HG03175 (cell line): ENCODE measurements around the gene NME3.

Source experiments
- ATAC-seq: cut with Tn5 transposase; IDR thresholded peaks from one replicate; pipeline ENCODE4 v1.9.1; 2021; ENCODE audit warnings: mild to moderate bottlenecking, moderate library complexity; ENCODE audit not compliant: unreplicated experiment

The NME3 gene

DNA sequence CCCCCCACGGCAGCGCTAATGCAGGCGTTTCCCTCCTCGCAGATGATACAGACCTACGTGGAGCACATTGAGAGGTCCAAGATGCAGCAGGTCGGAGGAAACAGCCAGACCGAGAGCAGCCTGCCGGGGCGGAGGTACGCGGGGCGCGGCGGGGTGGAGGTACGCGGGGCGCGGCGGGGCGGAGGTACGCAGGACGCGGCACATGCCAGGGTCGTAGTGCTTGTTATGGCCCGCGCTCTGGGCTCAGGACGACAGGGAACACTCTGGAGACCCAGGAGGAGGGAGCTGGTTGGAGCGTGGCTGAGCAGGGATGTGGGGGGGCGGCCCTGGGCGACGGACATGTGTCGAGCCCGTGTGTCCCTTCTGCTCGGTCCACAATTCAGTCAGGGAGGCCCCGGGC lies 41.9 kb downstream of the NME3 start:
- no peak for ATAC-seq

DNA sequence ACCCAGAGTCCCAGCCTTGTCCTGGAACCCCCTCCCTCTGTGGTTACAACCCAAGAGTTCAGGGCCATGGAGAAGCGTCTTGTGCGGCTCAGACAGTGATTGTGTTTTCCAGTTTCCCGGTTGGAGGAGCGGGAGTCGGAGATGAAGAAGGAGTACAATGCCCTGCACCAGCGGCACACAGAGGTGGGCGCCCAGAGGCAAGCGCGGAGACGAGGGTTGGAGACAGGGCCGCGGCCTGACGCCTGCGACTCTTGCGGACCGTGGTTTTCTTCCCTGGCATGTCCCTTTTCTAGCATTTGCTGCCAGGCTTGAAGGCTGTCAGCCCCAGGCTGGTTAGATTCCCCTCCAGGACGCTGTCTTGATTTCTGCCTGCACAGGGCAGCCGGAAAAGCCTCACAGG lies 42.3 kb downstream of the NME3 start:
- ATAC-seq: no peak

DNA sequence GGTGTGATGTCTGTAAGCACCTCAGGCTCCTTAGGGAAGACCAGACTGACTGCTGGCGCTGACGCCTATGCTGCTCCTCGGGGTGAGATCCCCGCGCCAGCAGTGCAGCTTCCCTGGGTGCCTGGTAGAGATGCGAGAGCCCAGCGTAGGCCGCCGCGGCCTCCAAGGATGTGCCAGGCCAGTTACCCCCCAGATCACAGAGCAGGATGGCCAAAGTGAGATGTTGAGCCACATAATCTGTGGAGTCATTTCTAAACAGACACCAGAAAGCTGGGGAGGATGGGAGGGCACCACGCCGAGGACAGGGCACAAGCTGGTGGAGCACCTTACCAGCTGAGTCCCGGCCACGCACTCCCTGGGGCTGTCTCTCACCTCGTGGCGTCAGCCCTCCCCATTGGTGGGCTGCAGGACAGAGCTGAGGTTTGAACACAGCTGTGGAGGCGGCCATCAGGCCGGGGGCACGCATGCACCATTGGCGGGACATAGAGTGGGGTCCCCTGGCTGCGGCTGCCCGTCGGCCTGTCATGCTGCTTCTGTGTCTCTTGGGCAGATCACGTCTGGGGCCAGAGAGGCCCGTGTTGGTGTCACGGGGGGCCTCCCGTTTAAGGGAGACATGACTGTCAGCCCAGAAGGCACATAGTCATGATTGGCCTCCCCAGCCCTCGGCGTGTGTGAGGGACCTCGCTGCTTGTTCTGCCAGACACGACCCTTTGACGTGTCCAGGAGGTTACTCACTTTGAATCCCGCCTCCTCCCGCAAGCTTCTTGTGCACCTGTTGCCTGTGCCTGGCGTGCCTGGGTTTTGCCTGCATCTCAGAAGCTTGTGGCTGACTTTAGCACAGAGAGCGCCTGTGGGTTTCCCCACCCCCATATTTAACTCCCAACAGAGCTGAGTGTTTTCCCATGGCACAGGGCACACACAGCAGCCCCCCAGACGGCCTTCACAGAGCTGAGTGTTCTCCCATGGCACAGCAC lies 43.4 kb downstream of the NME3 start:
- no peak for ATAC-seq

DNA sequence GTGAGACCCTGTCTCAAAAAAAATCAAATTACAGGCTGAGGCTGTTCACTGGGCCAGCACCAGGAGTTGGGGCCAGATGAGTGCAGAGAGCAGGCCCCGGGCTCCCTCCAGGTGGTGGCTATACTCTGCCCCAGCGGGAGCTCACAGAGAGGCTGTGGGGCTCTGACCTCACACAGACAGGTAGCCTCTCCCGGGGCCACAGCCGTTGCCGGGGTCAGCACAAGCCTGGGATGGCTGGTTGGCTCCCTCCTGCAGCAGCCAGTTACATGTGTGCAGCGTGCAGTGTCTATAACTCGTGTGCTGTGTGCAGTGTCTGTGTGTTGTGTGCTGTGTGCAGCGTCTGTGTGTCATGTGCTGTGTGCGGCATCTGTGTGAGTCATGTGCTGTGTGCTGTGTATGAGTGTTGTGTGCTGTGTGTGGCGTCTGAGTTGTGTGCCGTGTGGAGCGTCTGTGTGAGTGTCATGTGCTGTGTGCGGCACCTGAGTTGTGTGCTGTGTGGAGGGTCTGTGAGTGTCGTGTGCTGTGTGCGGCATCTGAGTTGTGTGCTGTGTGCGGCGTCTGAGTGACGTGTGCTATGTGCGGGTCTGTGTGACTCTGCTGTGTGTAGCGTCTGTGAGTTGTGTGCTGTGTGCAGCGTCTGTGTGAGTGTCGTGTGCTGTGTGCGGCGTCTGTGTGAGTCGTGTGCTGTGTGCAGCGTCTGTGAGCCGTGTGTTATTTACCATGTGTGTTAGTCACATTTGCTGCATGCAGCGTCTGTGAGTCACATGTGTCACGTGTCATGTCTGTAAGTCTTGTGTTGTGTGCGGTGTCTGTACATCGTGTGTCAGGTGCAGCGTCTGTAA lies 44.5 kb downstream of the NME3 start:
- no peak for ATAC-seq

DNA sequence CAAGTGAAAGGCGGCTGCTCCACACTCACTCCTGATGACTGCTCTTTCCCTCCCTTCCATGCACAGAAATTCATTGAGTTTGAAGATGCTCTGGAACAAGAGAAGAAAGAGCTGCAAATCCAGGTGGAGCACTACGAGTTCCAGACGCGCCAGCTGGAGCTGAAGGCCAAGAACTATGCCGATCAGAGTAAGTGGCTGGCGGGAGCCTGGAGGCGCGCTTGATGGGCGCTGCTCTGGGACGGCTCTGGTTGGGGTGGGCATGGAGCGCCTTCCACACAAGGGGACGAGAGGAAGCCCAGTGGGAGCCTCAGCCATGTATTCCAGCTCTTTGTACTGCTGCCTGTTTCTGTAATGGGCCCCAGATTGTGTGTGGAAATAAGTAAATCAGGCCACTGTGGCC lies 46.9 kb downstream of the NME3 start:
- no peak for ATAC-seq

DNA sequence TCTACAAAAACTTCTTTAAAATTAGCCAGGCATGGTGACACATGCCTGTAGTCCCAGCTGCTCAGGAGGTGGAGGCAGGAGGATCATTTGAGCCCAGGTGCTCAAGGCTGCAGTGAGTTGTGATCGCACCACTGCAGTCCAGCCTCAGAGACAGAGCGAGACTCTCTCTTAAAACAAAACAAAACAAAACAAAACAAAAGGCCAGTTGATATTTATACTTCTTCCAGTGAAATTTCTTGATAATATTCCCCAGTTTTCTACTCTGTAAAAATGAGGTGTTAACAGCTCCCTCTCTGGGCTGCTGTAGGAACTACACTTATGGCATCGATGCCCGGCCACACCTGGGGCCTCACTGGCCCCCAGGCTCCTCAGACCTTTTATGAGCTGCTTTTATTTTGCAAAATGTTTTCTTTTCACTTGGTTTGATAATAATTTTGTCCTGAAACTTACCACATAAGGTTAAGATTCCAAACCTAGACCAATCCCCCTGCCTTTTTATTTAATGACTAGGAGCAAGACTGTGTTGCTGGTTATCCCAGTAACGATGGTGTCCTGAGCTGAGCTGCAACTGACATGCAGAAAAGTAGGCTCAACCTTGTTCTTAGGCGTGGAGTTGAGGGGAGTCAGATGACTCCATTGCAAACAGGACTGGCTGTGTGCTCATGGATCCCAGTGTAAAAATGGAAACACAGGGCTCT lies 47.7 kb downstream of the NME3 start:
- ATAC-seq: no peak

DNA sequence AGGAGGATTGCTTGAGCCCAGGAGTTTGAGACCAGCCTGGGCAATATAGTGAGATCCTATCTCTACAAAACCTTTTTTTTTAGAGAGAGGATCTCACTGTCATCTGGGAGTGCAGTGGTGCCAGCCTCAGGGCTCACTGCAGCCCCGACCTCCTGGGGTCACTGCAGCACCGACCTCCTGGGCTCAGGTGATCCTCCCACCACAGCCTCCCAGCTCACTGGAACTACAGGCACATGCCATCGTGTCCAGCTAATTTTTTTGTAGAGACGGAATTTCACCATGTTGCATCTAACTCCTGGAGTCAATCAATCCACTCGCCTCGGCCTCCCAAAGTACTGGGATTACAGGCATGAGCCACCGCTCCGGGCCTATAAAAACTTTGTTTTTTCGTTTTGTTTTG lies 50.0 kb downstream of the NME3 start:
- no peak for ATAC-seq
